D721Med (cell line): ENCODE measurements around the gene PEX19.

Experiments used
- DNase-seq: peaks from one replicate; pipeline ENCODE4 v3.0.0; 2011; ENCODE audit warnings: low spot score; ENCODE audit not compliant: insufficient read length
- FAIRE-seq: peaks from 2 replicates; lab custom pipeline; 2011; peaks lifted over from hg19 to GRCh38; lab: Jason Lieb, UNC
- CTCF ChIP-seq: IDR thresholded peaks from 2 replicates; pipeline ENCODE4 v1.5.1; 2012; ENCODE audit warnings: mild to moderate bottlenecking, control low read depth; ENCODE audit not compliant: insufficient read depth; ENCODE audit errors: missing control alignments

PEX19 gene

GRCh38 chr1:160251011-160251410, 33.9 kb downstream of the PEX19 start:
- DNase-seq = no peak
- TF ChIP-seq CTCF = no peak
- no peak for FAIRE-seq

- no peak for TF ChIP-seq CTCF
- FAIRE-seq = no peak
- DNase-seq = no peak
These were observed 37.9 kb downstream of the PEX19 start for GRCh38 chr1:160247053-160247452.

- DNase-seq (no peak), FAIRE-seq (no peak)
- TF ChIP-seq CTCF = no peak
These were observed 39.5 kb downstream of the PEX19 start for GRCh38 chr1:160245434-160245833.

GRCh38 chr1:160244209-160244608, 40.7 kb downstream of the PEX19 start:
- no peak for FAIRE-seq
- no peak for DNase-seq
- no peak for TF ChIP-seq CTCF

GRCh38 chr1:160243767-160244166, 41.2 kb downstream of the PEX19 start:
- peak; percentile 16 for FAIRE-seq
- DNase-seq = no peak
- TF ChIP-seq CTCF = no peak

- no peak for TF ChIP-seq CTCF
- FAIRE-seq (no peak), DNase-seq (no peak)
These were observed 45.2 kb downstream of the PEX19 start for GRCh38 chr1:160239582-160240299.

- DNase-seq (no peak), FAIRE-seq (no peak)
- no peak for TF ChIP-seq CTCF
These were observed 46.5 kb downstream of the PEX19 start for GRCh38 chr1:160238408-160238807.
